Right lobe of liver (tissue), 4 donors: ENCODE results near the gene SLC7A6OS.

Source experiments
- CTCF ChIP-seq, 4 donors: fragments of 200-600 bp in 3 of 4; fragments of 450-650 bp in 1 of 4; IDR thresholded peaks; one replicate each; pipeline versions ENCODE4 v1.5.1 to v1.8.0; 2016 to 2022; ENCODE audit warnings: antibody characterized with exemption in 4 of 4, mild to moderate bottlenecking in 2 of 4
- POLR2A ChIP-seq: fragments of 450-650 bp; IDR thresholded peaks from one replicate; pipeline ENCODE4 v1.6.1; 2017; ENCODE audit warnings: antibody characterized with exemption, mild to moderate bottlenecking
- donor health status: DM: no; HTN: no; CAD: no.
- donor health status: DM: no; HTN: no; CAD: no.
- donor health status: DM: no; HTN: yes; CAD: no.

- TF ChIP-seq CTCF (IDR thresholded peaks at IDR 0.05) = no peak
- TF ChIP-seq POLR2A = no peak
These were observed 40.1 kb upstream of the SLC7A6OS start for GRCh38 chr16:68350813-68351350.
